GM06990 (cell line): ENCODE data around the gene AUP1.

ENCODE experiments used
- DNase-seq: peaks from one replicate; pipeline ENCODE4 v3.0.0-alpha.2; 2011; ENCODE audit not compliant: insufficient read length; ENCODE audit errors: extremely low read depth
- H3K27me3 ChIP-seq: replicated peaks from 2 replicates; pipeline ENCODE4 v1.6.0; 2011; ENCODE audit warnings: low read length; ENCODE audit not compliant: control insufficient read depth, insufficient read depth
- H3K36me3 ChIP-seq: 2 replicates; pipeline ENCODE4 v1.5.1; 2011; ENCODE audit warnings: low read length; ENCODE audit not compliant: control insufficient read depth, insufficient read depth
- H3K4me3 ChIP-seq: replicated peaks from 2 replicates; pipeline ENCODE4 v1.5.1; 2011; ENCODE audit warnings: low read depth, mild to moderate bottlenecking, control low read depth, low read length
- TF ChIP-seq, protein P1 (sequence below): IDR thresholded peaks from 2 replicates; pipeline ENCODE4 v1.5.1; 2011; ENCODE audit warnings: low read length, control low read depth, mild to moderate bottlenecking, inconsistent platforms; ENCODE audit not compliant: insufficient read depth, poor library complexity, severe bottlenecking

Gene AUP1

DNA sequence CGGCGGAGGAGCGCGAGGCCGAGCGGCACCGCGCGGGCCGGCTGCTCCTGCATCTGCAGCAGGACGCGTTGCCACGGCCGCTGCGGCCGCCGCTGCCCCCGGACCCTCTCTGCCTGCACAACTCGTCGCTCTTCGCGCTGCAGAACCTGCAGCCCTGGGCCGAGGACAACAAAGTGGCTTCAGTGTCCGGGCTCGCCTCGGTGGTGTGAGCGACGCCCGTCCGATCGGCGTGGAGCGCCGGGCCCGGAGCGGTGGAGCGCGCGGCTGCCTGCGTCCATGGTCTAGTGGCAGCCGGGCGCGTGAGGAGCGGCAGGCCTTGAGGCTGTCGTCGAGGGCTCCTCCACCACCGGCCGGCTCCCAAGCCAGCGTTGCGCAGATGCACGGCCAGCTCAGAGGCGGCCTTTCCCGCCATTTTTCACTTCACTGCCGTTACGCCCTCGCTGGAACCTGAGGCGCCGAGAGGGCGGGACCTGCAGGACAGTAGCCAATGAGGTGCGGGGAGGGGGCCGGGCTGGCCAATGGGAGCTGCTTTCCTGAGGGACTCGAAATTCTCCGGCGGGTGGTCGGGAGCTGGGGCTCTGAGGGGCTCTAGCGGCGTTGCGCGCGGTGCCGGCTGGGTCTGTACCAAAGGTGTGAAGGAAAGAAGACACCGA is 13.4 kb downstream of the AUP1 start:
- H3K4me3 ChIP-seq, result 0 out of 2 replicates have a peak overlapping the region, but pooled peaks have one; percentile 8
- TF ChIP-seq, protein P1, sequence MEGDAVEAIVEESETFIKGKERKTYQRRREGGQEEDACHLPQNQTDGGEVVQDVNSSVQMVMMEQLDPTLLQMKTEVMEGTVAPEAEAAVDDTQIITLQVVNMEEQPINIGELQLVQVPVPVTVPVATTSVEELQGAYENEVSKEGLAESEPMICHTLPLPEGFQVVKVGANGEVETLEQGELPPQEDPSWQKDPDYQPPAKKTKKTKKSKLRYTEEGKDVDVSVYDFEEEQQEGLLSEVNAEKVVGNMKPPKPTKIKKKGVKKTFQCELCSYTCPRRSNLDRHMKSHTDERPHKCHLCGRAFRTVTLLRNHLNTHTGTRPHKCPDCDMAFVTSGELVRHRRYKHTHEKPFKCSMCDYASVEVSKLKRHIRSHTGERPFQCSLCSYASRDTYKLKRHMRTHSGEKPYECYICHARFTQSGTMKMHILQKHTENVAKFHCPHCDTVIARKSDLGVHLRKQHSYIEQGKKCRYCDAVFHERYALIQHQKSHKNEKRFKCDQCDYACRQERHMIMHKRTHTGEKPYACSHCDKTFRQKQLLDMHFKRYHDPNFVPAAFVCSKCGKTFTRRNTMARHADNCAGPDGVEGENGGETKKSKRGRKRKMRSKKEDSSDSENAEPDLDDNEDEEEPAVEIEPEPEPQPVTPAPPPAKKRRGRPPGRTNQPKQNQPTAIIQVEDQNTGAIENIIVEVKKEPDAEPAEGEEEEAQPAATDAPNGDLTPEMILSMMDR, result no peak
- peaks cover 2% of the 10 kb centered on the region; the same call in 1 of the 2 replicates for H3K27me3 ChIP-seq
- peak; percentile 71 for DNase-seq
- no peaks in the 10 kb centered on the region for H3K36me3 ChIP-seq

DNA sequence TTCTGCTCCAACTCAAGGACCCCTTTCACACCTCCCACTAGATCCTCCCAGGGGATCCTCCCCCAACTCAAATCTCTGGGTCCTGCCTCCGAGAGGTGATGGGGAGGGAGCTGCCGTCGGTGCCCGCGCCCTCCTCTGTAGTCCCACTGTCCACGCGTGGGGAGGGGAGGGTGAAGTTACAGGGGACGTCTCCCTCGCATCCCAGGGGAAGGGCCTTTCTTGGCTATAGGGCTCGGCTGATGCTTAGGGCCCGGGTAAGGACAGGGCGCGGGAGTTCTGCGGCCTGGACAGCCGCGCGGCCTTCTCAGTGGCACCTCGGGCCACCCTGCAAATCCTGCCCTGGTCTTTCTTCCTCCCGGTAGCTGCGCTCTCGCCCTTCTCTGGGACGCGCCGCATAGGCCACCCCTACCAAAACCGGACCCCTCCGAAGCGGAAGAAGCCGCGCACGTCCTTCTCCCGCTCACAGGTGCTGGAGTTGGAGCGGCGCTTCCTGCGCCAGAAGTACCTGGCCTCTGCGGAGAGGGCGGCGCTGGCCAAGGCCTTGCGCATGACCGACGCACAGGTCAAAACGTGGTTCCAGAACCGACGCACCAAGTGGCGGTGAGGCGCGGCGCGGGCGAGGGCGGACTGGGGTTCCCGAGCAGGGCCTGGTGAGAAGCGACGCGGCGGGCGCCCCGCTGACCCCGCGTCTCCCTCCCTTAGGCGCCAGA is 14.1 kb downstream of the AUP1 start:
- Histone ChIP-seq H3K27me3 (peaks cover 2% of the 10 kb centered on the region; the same call in 1 of the 2 replicates), H3K36me3 (no peaks in the 10 kb centered on the region), H3K4me3 (no peak overlapping the region)
- DNase-seq, result peak; percentile 37
- TF ChIP-seq, protein P1, result no peak

DNA sequence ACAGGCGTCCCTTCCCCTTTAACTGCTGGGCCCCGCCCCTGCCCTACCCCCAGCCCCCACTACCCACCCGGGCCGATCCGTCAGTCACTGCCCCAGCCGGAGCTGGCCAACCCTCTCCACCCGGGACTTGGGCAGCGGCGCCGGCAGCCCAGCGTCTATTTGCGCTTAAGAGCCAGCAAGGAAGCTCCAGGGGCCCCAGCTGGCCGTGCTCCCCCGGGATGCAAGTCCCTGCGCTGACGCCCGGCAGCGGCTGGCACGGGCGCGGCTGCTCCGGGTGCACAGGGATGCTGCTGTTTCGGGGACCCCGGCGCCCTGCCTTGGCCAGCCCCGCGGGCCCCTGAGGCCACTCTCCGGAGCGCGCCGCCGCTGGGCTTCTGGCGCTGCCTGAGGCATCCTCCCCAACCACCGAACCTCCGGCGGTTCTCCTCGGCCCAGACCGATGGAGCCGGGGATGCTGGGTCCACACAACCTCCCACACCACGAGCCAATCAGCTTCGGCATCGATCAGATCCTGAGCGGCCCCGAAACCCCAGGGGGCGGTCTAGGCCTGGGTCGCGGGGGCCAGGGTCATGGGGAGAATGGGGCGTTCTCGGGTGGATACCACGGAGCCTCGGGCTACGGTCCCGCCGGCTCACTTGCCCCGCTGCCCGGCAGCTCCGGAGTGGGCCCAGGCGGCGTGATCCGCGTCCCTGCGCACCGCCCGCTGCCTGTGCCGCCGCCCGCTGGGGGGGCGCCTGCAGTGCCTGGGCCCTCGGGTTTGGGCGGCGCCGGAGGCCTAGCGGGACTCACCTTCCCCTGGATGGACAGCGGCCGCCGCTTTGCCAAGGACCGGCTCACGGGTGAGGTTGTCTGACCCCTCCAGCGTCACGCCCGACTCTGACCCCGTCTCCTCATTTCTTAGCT is 14.9 kb downstream of the AUP1 start, which contains the start of gene TLX2:
TSS of gene TLX2 (plus strand) at position 83 of the 903 bp plus-strand sequence. CDS start at position 440, 357 bp downstream.
- DNase-seq, result no peak
- peaks cover 2% of the 10 kb centered on the region; the same call in 1 of the 2 replicates for H3K27me3 ChIP-seq
- peak within 1 kb of the TSS; percentile 46 for H3K4me3 ChIP-seq
- TF ChIP-seq, protein P1, result peak; percentile 12
- no peaks in the 10 kb centered on the region for H3K36me3 ChIP-seq

DNA sequence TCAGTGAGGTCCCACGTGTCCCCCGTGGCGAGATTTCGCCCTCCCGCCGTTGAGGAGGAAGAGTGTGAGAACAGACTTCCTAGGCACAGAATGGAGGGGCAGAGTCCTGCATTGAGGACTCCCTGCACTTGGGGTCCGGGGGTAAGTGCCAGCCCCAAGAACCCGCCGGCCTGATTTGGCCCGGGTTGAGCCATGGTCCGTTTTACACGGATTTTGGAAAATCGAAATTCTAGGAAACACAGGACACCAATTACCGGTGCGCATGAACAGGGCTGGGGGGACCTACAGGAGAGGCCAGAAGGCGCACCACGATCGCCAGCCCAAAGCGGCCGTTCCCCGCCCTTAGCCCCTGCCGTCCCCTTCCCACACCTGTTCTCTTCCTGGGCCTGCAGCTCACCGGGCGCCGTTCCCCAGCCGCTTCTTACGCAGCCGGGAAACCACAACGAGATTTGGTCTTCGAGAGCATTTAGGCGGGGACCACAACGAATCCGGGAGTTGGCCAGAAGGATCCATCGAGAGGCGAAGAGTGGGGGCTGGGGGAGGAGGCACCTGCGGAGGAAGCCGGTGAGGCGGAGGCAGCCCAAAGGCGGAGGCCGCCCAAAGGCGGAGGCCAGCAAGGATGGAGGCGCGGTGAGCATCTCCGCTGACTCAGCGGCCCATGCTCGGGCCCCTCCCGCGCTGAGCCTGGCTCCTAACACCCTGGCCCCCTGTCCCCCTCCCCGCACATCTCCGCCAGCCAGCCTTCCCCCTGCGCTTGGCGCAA is 15.7 kb downstream of the AUP1 start:
- TF ChIP-seq, protein P1, result no peak
- Histone ChIP-seq H3K36me3 (no peaks in the 10 kb centered on the region), H3K27me3 (peaks cover 2% of the 10 kb centered on the region; the same call in 1 of the 2 replicates), H3K4me3 (peak overlapping the region; percentile 46)
- DNase-seq, result peak; percentile 33
